ENCODE results near the gene TAF1D.

The TAF1D gene

GRCh38 chr11:93753241-93753640 lies 11.9 kb upstream of the TAF1D start:
- H3K36me3 ChIP-seq (ENCODE audit: control insufficient read depth in 1 of 2, insufficient read depth in 2 of 2, low read depth in 1 of 2, low read length in 2 of 2): peaks cover 11 to 46% of the 10 kb centered on the region in 2 experiments
- 91% methylated on average over 2 of the region's 2 CpGs for WGBS
- H3K4ac ChIP-seq (ENCODE audit: low read depth in 1 of 2, low read length in 2 of 2): no peak overlapping the region

GRCh38 chr11:93751001-93751400 lies 9.7 kb upstream of the TAF1D start:
- H2BK120ac ChIP-seq (ENCODE audit: low read depth, low read length): no peak overlapping the region
- H2BK12ac ChIP-seq (ENCODE audit: low read length in 2 of 2): no peak overlapping the region
- no peak overlapping the region for H4K91ac ChIP-seq (ENCODE audit: low read length)
- no peaks in the 10 kb centered on the region for H3K9me3 ChIP-seq (ENCODE audit: control insufficient read depth, low read length)
- H2BK5ac ChIP-seq (ENCODE audit: low read depth, low read length, poor library complexity, severe bottlenecking): no peak overlapping the region
- no peak overlapping the region for H3K4ac ChIP-seq (ENCODE audit: low read depth in 1 of 2, low read length in 2 of 2)
- no peak overlapping the region for H2AFZ ChIP-seq (ENCODE audit: low read depth, low read length)
- no peak overlapping the region for H3K23ac ChIP-seq (ENCODE audit: low read length in 2 of 2)
- no CpG with 5 or more reads among the region's 1 CpG for WGBS
- no peak overlapping the region for H2AK5ac ChIP-seq (ENCODE audit: low read length, severe bottlenecking)
- no peak overlapping the region for H4K8ac ChIP-seq (ENCODE audit: low read length)
- no peak overlapping the region for H3K9ac ChIP-seq (ENCODE audit: low read length)
- no peaks in the 10 kb centered on the region for H3K79me1 ChIP-seq (replicated peaks; ENCODE audit: low read length, poor library complexity, severe bottlenecking)
- H3K4me3 ChIP-seq (ENCODE audit: insufficient read depth in 1 of 2, low read depth in 1 of 2, low read length in 2 of 2): no peak overlapping the region
- no peak for DNase-seq
- H3K27ac ChIP-seq (ENCODE audit: low read length, poor library complexity, severe bottlenecking): no peak overlapping the region
- no peaks in the 10 kb centered on the region for H3K27me3 ChIP-seq (ENCODE audit: control insufficient read depth in 1 of 2, insufficient read depth in 1 of 2, low read length in 2 of 2)
- no peak overlapping the region for H3K18ac ChIP-seq (ENCODE audit: low read depth in 1 of 2, low read length in 2 of 2)
- no peak overlapping the region for H2BK15ac ChIP-seq (ENCODE audit: low read depth, poor library complexity, severe bottlenecking)
- no peak overlapping the region for H3K14ac ChIP-seq (ENCODE audit: low read length in 2 of 2)
- peaks cover 0 to 26% of the 10 kb centered on the region in 2 experiments for H3K36me3 ChIP-seq (ENCODE audit: control insufficient read depth in 1 of 2, insufficient read depth in 2 of 2, low read depth in 1 of 2, low read length in 2 of 2)
- no peaks in the 10 kb centered on the region for H3K4me1 ChIP-seq (ENCODE audit: control insufficient read depth, insufficient read depth, low read depth, low read length)
- H3K4me2 ChIP-seq (ENCODE audit: low read length, poor library complexity, severe bottlenecking): no peak overlapping the region

More at GRCh38 chr11:93753241-93753640, 11.9 kb upstream of the TAF1D start:
- Histone ChIP-seq H3K23ac (ENCODE audit: low read length in 2 of 2) (no peak overlapping the region), H2AK5ac (ENCODE audit: low read length, severe bottlenecking) (no peak overlapping the region), H2BK5ac (ENCODE audit: low read depth, low read length, poor library complexity, severe bottlenecking) (no peak overlapping the region), H3K9ac (ENCODE audit: low read length) (no peak overlapping the region), H3K18ac (ENCODE audit: low read depth in 1 of 2, low read length in 2 of 2) (no peak overlapping the region), H3K4me3 (ENCODE audit: insufficient read depth in 1 of 2, low read depth in 1 of 2, low read length in 2 of 2) (no peak overlapping the region), H3K79me1 (replicated peaks; ENCODE audit: low read length, poor library complexity, severe bottlenecking) (peaks cover 3% of the 10 kb centered on the region), H2BK120ac (ENCODE audit: low read depth, low read length) (no peak overlapping the region), H3K27ac (ENCODE audit: low read length, poor library complexity, severe bottlenecking) (no peak overlapping the region), H4K91ac (ENCODE audit: low read length) (no peak overlapping the region), H2BK15ac (ENCODE audit: low read depth, poor library complexity, severe bottlenecking) (no peak overlapping the region), H3K9me3 (ENCODE audit: control insufficient read depth, low read length) (no peaks in the 10 kb centered on the region), H4K8ac (ENCODE audit: low read length) (no peak overlapping the region), H3K14ac (ENCODE audit: low read length in 2 of 2) (no peak overlapping the region), H3K4me1 (ENCODE audit: control insufficient read depth, insufficient read depth, low read depth, low read length) (no peaks in the 10 kb centered on the region), H3K4me2 (ENCODE audit: low read length, poor library complexity, severe bottlenecking) (no peak overlapping the region), H2BK12ac (ENCODE audit: low read length in 2 of 2) (no peak overlapping the region), H3K27me3 (ENCODE audit: control insufficient read depth in 1 of 2, insufficient read depth in 1 of 2, low read length in 2 of 2) (no peaks in the 10 kb centered on the region), H2AFZ (ENCODE audit: low read depth, low read length) (no peak overlapping the region)
- DNase-seq: no peak

DNA sequence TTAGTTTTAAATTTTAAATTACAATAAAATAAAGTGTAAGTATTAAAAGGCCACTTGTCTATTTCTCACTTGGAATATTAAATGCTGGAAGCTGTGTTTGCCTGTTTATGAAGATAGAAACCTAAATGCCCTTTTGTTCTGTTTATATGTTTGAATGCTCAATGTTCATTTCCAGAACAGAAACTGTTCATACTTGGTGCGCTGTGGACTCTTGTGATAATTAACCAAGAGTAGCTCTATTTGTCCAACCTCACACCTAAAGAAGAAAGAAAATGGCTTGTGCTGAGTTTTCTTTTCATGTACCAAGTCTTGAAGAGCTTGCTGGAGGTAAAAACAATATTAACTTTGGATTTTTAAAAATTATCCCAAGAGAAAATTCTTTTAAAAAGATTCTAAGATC lies 5.8 kb upstream of the TAF1D start:
- Histone ChIP-seq H3K4ac (ENCODE audit: low read depth in 1 of 2, low read length in 2 of 2) (no peak overlapping the region), H2BK15ac (ENCODE audit: low read depth, poor library complexity, severe bottlenecking) (no peak overlapping the region), H2AK5ac (ENCODE audit: low read length, severe bottlenecking) (no peak overlapping the region), H3K4me1 (ENCODE audit: control insufficient read depth, insufficient read depth, low read depth, low read length) (peaks cover 10% of the 10 kb centered on the region), H2AFZ (ENCODE audit: low read depth, low read length) (no peak overlapping the region), H3K36me3 (ENCODE audit: control insufficient read depth in 1 of 2, insufficient read depth in 2 of 2, low read depth in 1 of 2, low read length in 2 of 2) (peaks cover 9% of the 10 kb centered on the region in 2 experiments), H2BK12ac (ENCODE audit: low read length in 2 of 2) (no peak overlapping the region), H2BK5ac (ENCODE audit: low read depth, low read length, poor library complexity, severe bottlenecking) (no peak overlapping the region), H3K27me3 (ENCODE audit: control insufficient read depth in 1 of 2, insufficient read depth in 1 of 2, low read length in 2 of 2) (no peaks in the 10 kb centered on the region), H3K4me3 (ENCODE audit: insufficient read depth in 1 of 2, low read depth in 1 of 2, low read length in 2 of 2) (no peak overlapping the region), H4K8ac (ENCODE audit: low read length) (no peak overlapping the region), H3K18ac (ENCODE audit: low read depth in 1 of 2, low read length in 2 of 2) (no peak overlapping the region), H3K27ac (ENCODE audit: low read length, poor library complexity, severe bottlenecking) (peak overlapping the region; percentile 17), H3K14ac (ENCODE audit: low read length in 2 of 2) (no peak overlapping the region), H3K79me1 (replicated peaks; ENCODE audit: low read length, poor library complexity, severe bottlenecking) (peaks cover 8% of the 10 kb centered on the region), H4K91ac (ENCODE audit: low read length) (no peak overlapping the region), H3K9ac (ENCODE audit: low read length) (no peak overlapping the region), H2BK120ac (ENCODE audit: low read depth, low read length) (no peak overlapping the region), H3K9me3 (ENCODE audit: control insufficient read depth, low read length) (no peaks in the 10 kb centered on the region), H3K23ac (ENCODE audit: low read length in 2 of 2) (no peak overlapping the region), H3K4me2 (ENCODE audit: low read length, poor library complexity, severe bottlenecking) (no peak overlapping the region)
- no peak for DNase-seq
- WGBS: no CpG with 5 or more reads among the region's 1 CpG

- no peak overlapping the region for H3K4me2 ChIP-seq (ENCODE audit: low read length, poor library complexity, severe bottlenecking)
- no peak overlapping the region for H3K23ac ChIP-seq (ENCODE audit: low read length in 2 of 2)
- DNase-seq: no peak
- peaks cover 7 to 9% of the 10 kb centered on the region in 2 experiments for H3K36me3 ChIP-seq (ENCODE audit: control insufficient read depth in 1 of 2, insufficient read depth in 2 of 2, low read depth in 1 of 2, low read length in 2 of 2)
- H4K91ac ChIP-seq (ENCODE audit: low read length): no peak overlapping the region
- no peak overlapping the region for H2AFZ ChIP-seq (ENCODE audit: low read depth, low read length)
- no peak overlapping the region for H3K18ac ChIP-seq (ENCODE audit: low read depth in 1 of 2, low read length in 2 of 2)
- H3K14ac ChIP-seq (ENCODE audit: low read length in 2 of 2): no peak overlapping the region
- no peaks in the 10 kb centered on the region for H3K9me3 ChIP-seq (ENCODE audit: control insufficient read depth, low read length)
- no peaks in the 10 kb centered on the region for H3K27me3 ChIP-seq (ENCODE audit: control insufficient read depth in 1 of 2, insufficient read depth in 1 of 2, low read length in 2 of 2)
- no peak overlapping the region for H2BK12ac ChIP-seq (ENCODE audit: low read length in 2 of 2)
- H3K4me3 ChIP-seq (ENCODE audit: insufficient read depth in 1 of 2, low read depth in 1 of 2, low read length in 2 of 2): no peak overlapping the region
- peaks cover 10% of the 10 kb centered on the region for H3K4me1 ChIP-seq (ENCODE audit: control insufficient read depth, insufficient read depth, low read depth, low read length)
- no peak overlapping the region for H3K27ac ChIP-seq (ENCODE audit: low read length, poor library complexity, severe bottlenecking)
- no peak overlapping the region for H2AK5ac ChIP-seq (ENCODE audit: low read length, severe bottlenecking)
- no peak overlapping the region for H3K9ac ChIP-seq (ENCODE audit: low read length)
- peaks cover 8% of the 10 kb centered on the region for H3K79me1 ChIP-seq (replicated peaks; ENCODE audit: low read length, poor library complexity, severe bottlenecking)
- H4K8ac ChIP-seq (ENCODE audit: low read length): no peak overlapping the region
- no peak overlapping the region for H2BK15ac ChIP-seq (ENCODE audit: low read depth, poor library complexity, severe bottlenecking)
- H3K4ac ChIP-seq (ENCODE audit: low read depth in 1 of 2, low read length in 2 of 2): no peak overlapping the region
- WGBS: 100% methylated on average over 1 of the region's 2 CpGs
- H2BK5ac ChIP-seq (ENCODE audit: low read depth, low read length, poor library complexity, severe bottlenecking): no peak overlapping the region
- H2BK120ac ChIP-seq (ENCODE audit: low read depth, low read length): no peak overlapping the region
These were observed 4.8 kb upstream of the TAF1D start for GRCh38 chr11:93746101-93746500.

Data from mesenchymal stem cell (in vitro differentiated cells and primary cell).